GM12878 (cell line): Measurements from ENCODE around the gene TRERF1. TPM values are rescaled to one million over a fixed set of nuclear protein-coding genes. Genes with fewer than 3 reads are reported as not detected.
A peak's percentile ranks its signal among the peaks of the same experiment; 100 is the strongest.

Source experiments
- ATF7 ChIP-seq: fragments of 450-650 bp; IDR thresholded peaks from 2 replicates; pipeline ENCODE4 v1.6.1; 2016; ENCODE audit warnings: low read depth, mild to moderate bottlenecking
- BHLHE40 ChIP-seq, 2 experiments: fragments of 450-650 bp in 1 of 2; IDR thresholded peaks; 2 replicates each; pipeline ENCODE4 v1.6.1; 2011 to 2017; ENCODE audit warnings: low read depth in 2 of 2, borderline replicate concordance in 1 of 2, improper control_type of control experiment in 1 of 2, low read length in 1 of 2, mild to moderate bottlenecking in 1 of 2
- BRCA1 ChIP-seq: IDR thresholded peaks from 2 replicates; pipeline ENCODE4 v1.6.1; 2011; ENCODE audit warnings: low read depth, low read length, improper control_type of control experiment
- CHD1 ChIP-seq: IDR thresholded peaks from 2 replicates; pipeline ENCODE4 v1.6.1; 2012; ENCODE audit warnings: low read depth, low read length, improper control_type of control experiment
- FOS ChIP-seq: IDR thresholded peaks from 3 replicates; pipeline ENCODE4 v1.6.1; 2011; ENCODE audit warnings: borderline replicate concordance; ENCODE audit not compliant: insufficient read length; ENCODE audit errors: extremely low read depth
- FOXK2 ChIP-seq: fragments of 450-650 bp; IDR thresholded peaks from 2 replicates; pipeline ENCODE4 v1.6.1; 2017; ENCODE audit warnings: mild to moderate bottlenecking, moderate library complexity
- GABPA ChIP-seq: IDR thresholded peaks from 2 replicates; pipeline ENCODE4 v1.6.1; 2014; ENCODE audit warnings: antibody characterized with exemption, low read depth, mild to moderate bottlenecking, inconsistent platforms
- GATAD2B ChIP-seq: fragments of 450-650 bp; conservative IDR thresholded peaks from 2 replicates; pipeline ENCODE4 v1.6.1; 2017; ENCODE audit warnings: low read depth, mild to moderate bottlenecking, moderate library complexity
- HDAC6 ChIP-seq: fragments of 200-600 bp; sonication (generic); IDR thresholded peaks from one replicate; pipeline ENCODE4 v1.8.0; 2017; ENCODE audit warnings: antibody characterized with exemption; ENCODE audit not compliant: unreplicated experiment
- IKZF2 ChIP-seq, 2 experiments: fragments of 450-650 bp; IDR thresholded peaks; 2 replicates each; pipeline ENCODE4 v1.6.1; 2017; ENCODE audit warnings: mild to moderate bottlenecking in 2 of 2, moderate library complexity in 2 of 2
- KAT2A ChIP-seq: conservative IDR thresholded peaks from 2 replicates; pipeline ENCODE4 v1.6.1; 2011; ENCODE audit warnings: low read depth, low read length; ENCODE audit not compliant: control insufficient read depth
- KLF5 ChIP-seq: fragments of 450-650 bp; IDR thresholded peaks from 2 replicates; pipeline ENCODE4 v1.6.1; 2014; ENCODE audit warnings: mild to moderate bottlenecking; ENCODE audit not compliant: partially characterized antibody
- MEF2A ChIP-seq: IDR thresholded peaks from 2 replicates; pipeline ENCODE4 v1.6.1; 2011; ENCODE audit warnings: low read depth, mild to moderate bottlenecking, low read length, moderate library complexity; ENCODE audit not compliant: insufficient read depth
- RAD21 ChIP-seq: IDR thresholded peaks from 2 replicates; pipeline ENCODE4 v1.6.1; 2011; ENCODE audit warnings: mild to moderate bottlenecking, low read depth, low read length, moderate library complexity; ENCODE audit not compliant: insufficient read depth
- RCOR1 ChIP-seq: conservative IDR thresholded peaks from 2 replicates; pipeline ENCODE4 v1.6.1; 2012; ENCODE audit warnings: low read depth, low read length, improper control_type of control experiment
- SIN3A ChIP-seq: IDR thresholded peaks from 2 replicates; pipeline ENCODE4 v1.6.1; 2012; ENCODE audit warnings: low read depth, low read length, improper control_type of control experiment
- SMAD1 ChIP-seq: fragments of 450-650 bp; IDR thresholded peaks from 2 replicates; pipeline ENCODE4 v1.6.1; 2018; ENCODE audit warnings: mild to moderate bottlenecking, low read depth; ENCODE audit not compliant: partially characterized antibody
- SMC3 ChIP-seq: IDR thresholded peaks from 2 replicates; pipeline ENCODE4 v1.6.1; 2011; ENCODE audit warnings: low read length, improper control_type of control experiment, borderline replicate concordance
- TCF3 ChIP-seq: IDR thresholded peaks from 2 replicates; pipeline ENCODE4 v1.6.1; 2012; ENCODE audit warnings: low read depth, mild to moderate bottlenecking, low read length, borderline replicate concordance; ENCODE audit not compliant: insufficient read depth
- ZNF217 ChIP-seq: fragments of 450-650 bp; IDR thresholded peaks from 2 replicates; pipeline ENCODE4 v1.6.1; 2017; ENCODE audit warnings: antibody characterized with exemption, mild to moderate bottlenecking
- polyA plus RNA-seq, 11 experiments: library from polyadenylated mRNA; depleted of rRNA in 4 of 11; unstranded in 6 of 11; stranded (reverse) in 5 of 11; fragments of >200 nt; fragmentation: Nextera tagmentation in 4 of 11; fragmentation: Illumina TruSeq in 1 of 11; extraction: Ambion mirVana in 4 of 11; extraction: Trizol in 1 of 11; gene quantifications; 1 replicate in 1 of 11; 2 replicates in 10 of 11; pipeline versions ENCODE4 v1.2.1 to v1.2.3, GENCODE V29; 2011 to 2016; ENCODE audit warnings: inconsistent platforms in 2 of 11, missing spikeins in 2 of 11, low read depth in 1 of 11
- total RNA-seq, 4 experiments: library from RNA; depleted of rRNA in 3 of 4; stranded (reverse); fragments of >200 nt in 3 of 4; fragmentation: Illumina TruSeq in 1 of 4; extraction: Trizol in 1 of 4; gene quantifications; 2 replicates each; pipeline versions ENCODE4 v1.2.1 to v1.2.3, GENCODE V29; 2013 to 2021
- TF ChIP-seq, protein P1 (sequence below): fragments of 450-650 bp; IDR thresholded peaks from 2 replicates; pipeline ENCODE4 v1.6.1; 2017; ENCODE audit warnings: low read depth, mild to moderate bottlenecking, moderate library complexity
- TF ChIP-seq, protein P2 (sequence below): fragments of 450-650 bp; IDR thresholded peaks from 2 replicates; pipeline ENCODE4 v1.6.1; 2018; ENCODE audit warnings: mild to moderate bottlenecking, low read depth, moderate library complexity; ENCODE audit not compliant: partially characterized antibody
- TF ChIP-seq, protein P3 (sequence below): fragments of 450-650 bp; IDR thresholded peaks from 2 replicates; pipeline ENCODE4 v1.6.1; 2016; ENCODE audit warnings: mild to moderate bottlenecking
- TF ChIP-seq, protein P4 (sequence below): IDR thresholded peaks from 2 replicates; pipeline ENCODE4 v1.6.1; 2012; ENCODE audit warnings: low read length, inconsistent platforms

TRERF1 gene
- total and polyA plus RNA-seq, 10 of the 15 experiments (the other 5 are each of a cell fraction or from before 2014, with no cell fraction given): 2.2 to 19.4 (median 7.2) TPM

DNA sequence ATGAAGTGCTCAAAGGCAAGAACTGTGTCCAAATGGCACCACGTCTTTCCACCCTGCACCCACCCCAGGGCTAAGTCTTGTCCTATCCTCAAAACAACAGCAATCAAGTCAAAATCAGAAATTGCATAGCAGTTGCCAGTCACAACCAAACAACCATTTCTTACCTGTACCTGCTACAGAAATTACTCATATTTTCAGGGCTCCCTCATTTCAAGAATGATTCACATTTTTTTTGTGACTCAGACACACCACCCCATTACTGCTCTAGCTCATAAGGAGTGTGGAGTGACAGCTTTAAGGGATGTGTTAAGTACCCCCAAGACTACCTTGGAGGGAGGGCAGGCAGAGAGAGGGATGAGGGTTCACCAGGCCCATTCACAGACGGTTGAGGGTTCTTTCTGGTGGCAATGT is 111.7 kb downstream of the TRERF1 start (continued):
- no peak for TF ChIP-seq RCOR1
- peak; percentile 60; the same call in 1 of the 2 replicates for TF ChIP-seq TCF3
- TF ChIP-seq FOS: no peak
- TF ChIP-seq RAD21: 0 out of 2 replicates have a peak, but pooled peaks have one; percentile 5
- TF ChIP-seq BHLHE40 (IDR thresholded peaks at IDR 0.05; ENCODE audit: borderline replicate concordance in 1 of 2, low read depth in 2 of 2, low read length in 1 of 2): no peak; a peak in 2 of 4 replicates
- TF ChIP-seq HDAC6: no peak
- no peak for TF ChIP-seq SIN3A
- peak; percentile 5; the same call in 1 of the 2 replicates for TF ChIP-seq SMC3
- TF ChIP-seq KAT2A: no peak
- peak; percentile 80 for TF ChIP-seq GABPA
- TF ChIP-seq, protein P1, sequence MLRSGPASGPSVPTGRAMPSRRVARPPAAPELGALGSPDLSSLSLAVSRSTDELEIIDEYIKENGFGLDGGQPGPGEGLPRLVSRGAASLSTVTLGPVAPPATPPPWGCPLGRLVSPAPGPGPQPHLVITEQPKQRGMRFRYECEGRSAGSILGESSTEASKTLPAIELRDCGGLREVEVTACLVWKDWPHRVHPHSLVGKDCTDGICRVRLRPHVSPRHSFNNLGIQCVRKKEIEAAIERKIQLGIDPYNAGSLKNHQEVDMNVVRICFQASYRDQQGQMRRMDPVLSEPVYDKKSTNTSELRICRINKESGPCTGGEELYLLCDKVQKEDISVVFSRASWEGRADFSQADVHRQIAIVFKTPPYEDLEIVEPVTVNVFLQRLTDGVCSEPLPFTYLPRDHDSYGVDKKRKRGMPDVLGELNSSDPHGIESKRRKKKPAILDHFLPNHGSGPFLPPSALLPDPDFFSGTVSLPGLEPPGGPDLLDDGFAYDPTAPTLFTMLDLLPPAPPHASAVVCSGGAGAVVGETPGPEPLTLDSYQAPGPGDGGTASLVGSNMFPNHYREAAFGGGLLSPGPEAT: no peak
- TF ChIP-seq MEF2A: peak; percentile 72
- TF ChIP-seq ATF7: peak; percentile 48; the same call in 1 of the 2 replicates
- TF ChIP-seq, protein P2, sequence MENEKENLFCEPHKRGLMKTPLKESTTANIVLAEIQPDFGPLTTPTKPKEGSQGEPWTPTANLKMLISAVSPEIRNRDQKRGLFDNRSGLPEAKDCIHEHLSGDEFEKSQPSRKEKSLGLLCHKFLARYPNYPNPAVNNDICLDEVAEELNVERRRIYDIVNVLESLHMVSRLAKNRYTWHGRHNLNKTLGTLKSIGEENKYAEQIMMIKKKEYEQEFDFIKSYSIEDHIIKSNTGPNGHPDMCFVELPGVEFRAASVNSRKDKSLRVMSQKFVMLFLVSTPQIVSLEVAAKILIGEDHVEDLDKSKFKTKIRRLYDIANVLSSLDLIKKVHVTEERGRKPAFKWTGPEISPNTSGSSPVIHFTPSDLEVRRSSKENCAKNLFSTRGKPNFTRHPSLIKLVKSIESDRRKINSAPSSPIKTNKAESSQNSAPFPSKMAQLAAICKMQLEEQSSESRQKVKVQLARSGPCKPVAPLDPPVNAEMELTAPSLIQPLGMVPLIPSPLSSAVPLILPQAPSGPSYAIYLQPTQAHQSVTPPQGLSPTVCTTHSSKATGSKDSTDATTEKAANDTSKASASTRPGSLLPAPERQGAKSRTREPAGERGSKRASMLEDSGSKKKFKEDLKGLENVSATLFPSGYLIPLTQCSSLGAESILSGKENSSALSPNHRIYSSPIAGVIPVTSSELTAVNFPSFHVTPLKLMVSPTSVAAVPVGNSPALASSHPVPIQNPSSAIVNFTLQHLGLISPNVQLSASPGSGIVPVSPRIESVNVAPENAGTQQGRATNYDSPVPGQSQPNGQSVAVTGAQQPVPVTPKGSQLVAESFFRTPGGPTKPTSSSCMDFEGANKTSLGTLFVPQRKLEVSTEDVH: no peak
- TF ChIP-seq SMAD1: no peak
- no peak for TF ChIP-seq CHD1
- no peak for TF ChIP-seq GATAD2B
- TF ChIP-seq ZNF217: peak; percentile 81; the same call in 1 of the 2 replicates
- no peak for TF ChIP-seq KLF5
- TF ChIP-seq, protein P3, sequence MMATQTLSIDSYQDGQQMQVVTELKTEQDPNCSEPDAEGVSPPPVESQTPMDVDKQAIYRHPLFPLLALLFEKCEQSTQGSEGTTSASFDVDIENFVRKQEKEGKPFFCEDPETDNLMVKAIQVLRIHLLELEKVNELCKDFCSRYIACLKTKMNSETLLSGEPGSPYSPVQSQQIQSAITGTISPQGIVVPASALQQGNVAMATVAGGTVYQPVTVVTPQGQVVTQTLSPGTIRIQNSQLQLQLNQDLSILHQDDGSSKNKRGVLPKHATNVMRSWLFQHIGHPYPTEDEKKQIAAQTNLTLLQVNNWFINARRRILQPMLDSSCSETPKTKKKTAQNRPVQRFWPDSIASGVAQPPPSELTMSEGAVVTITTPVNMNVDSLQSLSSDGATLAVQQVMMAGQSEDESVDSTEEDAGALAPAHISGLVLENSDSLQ: peak; percentile 91
- TF ChIP-seq IKZF2 (IDR thresholded peaks at IDR 0.05): peak; percentile 18 to 51; a peak in 2 of 4 replicates
- TF ChIP-seq, protein P4, sequence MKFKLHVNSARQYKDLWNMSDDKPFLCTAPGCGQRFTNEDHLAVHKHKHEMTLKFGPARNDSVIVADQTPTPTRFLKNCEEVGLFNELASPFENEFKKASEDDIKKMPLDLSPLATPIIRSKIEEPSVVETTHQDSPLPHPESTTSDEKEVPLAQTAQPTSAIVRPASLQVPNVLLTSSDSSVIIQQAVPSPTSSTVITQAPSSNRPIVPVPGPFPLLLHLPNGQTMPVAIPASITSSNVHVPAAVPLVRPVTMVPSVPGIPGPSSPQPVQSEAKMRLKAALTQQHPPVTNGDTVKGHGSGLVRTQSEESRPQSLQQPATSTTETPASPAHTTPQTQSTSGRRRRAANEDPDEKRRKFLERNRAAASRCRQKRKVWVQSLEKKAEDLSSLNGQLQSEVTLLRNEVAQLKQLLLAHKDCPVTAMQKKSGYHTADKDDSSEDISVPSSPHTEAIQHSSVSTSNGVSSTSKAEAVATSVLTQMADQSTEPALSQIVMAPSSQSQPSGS: peak; percentile 95
- TF ChIP-seq BRCA1: no peak
- no peak for TF ChIP-seq FOXK2
